GM12874 (cell line): ENCODE measurements around the gene SLC39A10.

Experiments
- CTCF ChIP-seq: IDR thresholded peaks from 2 replicates; pipeline ENCODE4 v1.5.1; 2011; ENCODE audit warnings: low read depth, mild to moderate bottlenecking, control low read depth, low read length, moderate library complexity; ENCODE audit not compliant: insufficient read depth

SLC39A10 gene

DNA sequence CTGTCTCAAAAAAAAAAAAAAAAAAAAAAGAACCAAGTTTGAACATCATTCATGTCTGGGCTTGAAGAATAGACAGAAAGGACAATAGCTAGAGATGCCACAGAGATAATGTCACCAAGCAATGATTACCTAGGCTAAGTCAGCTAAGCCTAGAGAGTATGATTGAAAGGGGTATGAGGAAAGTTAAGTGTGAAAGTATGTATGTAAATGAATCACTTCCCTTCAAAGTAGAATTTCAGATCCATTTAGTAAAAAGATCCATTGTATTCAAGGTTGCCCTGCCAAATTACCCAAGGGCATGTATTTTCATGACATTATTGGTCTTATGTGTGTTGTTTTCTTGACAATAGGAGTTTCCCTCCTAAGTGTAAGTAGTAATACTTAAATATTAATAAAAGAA is 34.1 kb upstream of the SLC39A10 start:
- TF ChIP-seq CTCF = no peak

- TF ChIP-seq CTCF = no peak
Observed at GRCh38 chr2:195626507-195626906, 30.5 kb upstream of the SLC39A10 start.

DNA sequence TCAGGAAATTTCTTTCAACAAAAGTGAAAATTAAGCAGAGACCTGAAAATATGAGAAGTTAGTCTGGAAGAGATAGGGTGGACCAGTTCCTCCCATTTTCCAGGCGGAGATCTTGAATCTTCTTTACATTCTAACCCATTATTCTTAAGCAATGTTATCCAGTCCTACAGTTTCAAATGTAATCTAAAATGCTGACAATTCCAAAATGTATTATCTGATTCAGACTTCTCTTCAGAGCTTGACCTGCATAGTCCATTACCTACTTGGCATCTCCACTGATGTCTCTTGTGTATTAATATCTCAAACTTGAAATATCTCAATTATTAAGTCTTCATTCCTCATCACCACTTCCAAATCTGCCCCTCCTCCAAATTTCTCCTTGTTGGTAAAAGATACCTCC is 28.4 kb upstream of the SLC39A10 start:
- TF ChIP-seq CTCF = no peak

DNA sequence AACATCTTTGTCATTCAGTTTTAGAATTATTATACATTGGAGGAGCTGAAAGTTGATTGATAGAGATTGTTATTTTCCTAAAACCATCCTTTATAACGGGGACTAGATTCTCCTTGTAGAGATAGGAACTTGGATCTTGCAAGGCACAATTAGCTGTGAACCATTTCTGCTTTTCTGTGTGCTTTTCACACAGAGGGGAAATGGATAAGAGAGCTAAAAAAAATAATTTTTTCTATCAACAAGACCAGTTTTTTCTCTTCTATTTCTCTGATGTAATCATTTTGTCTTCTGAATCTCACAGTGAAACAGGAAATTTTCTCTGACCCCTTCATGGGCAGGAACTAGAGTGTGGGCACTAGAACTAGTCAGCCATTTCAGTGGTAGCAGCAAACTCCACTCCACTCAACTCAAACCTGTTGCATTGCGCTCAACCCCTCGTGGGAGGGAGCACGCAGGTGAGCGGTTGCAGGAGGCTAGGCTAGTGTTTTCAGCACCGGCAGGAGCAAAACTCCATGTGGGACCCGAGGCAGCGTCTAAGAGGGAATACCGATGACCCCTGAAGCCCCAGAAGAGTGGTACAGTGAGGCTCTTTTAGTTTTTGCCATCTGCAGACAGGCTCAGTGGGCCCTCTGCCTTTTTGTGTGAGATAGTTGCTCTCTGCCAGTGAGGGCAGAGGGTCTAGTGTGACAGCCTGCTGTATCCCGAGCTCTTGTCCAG is 24.0 kb upstream of the SLC39A10 start:
- no peak for TF ChIP-seq CTCF

DNA sequence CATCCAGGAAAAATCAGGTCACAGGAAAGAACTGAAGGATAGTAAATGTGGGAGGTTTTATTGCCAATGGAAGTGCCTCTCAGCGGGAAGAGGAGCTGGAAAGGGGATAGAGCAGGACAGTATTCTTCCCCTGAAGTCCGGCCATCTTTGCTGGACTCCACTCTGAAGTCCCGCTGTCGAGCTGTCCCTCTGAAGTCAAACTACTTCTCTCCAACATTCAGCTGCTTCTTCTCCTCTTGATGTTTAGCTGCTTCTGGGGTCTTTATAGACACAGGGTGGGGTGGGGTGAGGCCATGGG is 23.5 kb upstream of the SLC39A10 start:
- no peak for TF ChIP-seq CTCF

- no peak for TF ChIP-seq CTCF
Observed at GRCh38 chr2:195633974-195634373, 23.1 kb upstream of the SLC39A10 start.

DNA sequence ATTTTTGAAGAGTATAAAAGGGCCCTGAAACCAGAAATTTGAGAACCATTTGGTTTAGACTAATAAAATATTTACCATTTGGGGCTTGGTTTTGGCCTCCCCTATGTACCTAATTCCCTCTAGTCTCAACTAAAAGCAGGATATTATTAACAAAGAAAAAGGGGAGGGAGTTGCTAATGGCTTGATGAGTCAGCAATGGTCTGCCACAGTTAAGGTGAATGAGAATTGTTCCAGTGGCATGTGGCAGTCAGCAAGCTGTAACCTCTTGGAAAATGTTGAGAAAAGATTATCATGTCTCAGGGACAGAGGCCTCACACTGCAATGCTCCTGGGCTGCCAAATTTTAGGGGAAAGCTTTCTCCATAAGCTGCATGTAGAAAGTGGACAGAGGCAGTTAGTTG is 20.1 kb upstream of the SLC39A10 start:
- no peak for TF ChIP-seq CTCF
